A549 (cell line): ENCODE measurements around the gene SPACA6.

Experiments
- EHMT2 ChIP-seq: fragments of 200-600 bp; sonication (generic); IDR thresholded peaks from 2 replicates; pipeline ENCODE4 v1.6.1; 2016; ENCODE audit warnings: antibody characterized with exemption, low read depth, mild to moderate bottlenecking, moderate library complexity
- ESRRA ChIP-seq: fragments of 150-350 bp; IDR thresholded peaks from 2 replicates; pipeline ENCODE4 v1.6.1; 2014; ENCODE audit warnings: mild to moderate bottlenecking, low read length, borderline replicate concordance
- KDM1A ChIP-seq: fragments of 200-600 bp; sonication (generic); IDR thresholded peaks from 2 replicates; pipeline ENCODE4 v1.6.1; 2016; ENCODE audit warnings: low read depth, mild to moderate bottlenecking
- MAZ ChIP-seq: fragments of 150-350 bp; IDR thresholded peaks from 2 replicates; pipeline ENCODE4 v1.6.1; 2014; ENCODE audit warnings: antibody characterized with exemption, low read depth, low read length, borderline replicate concordance
- NR3C1 ChIP-seq: fragments of >200 bp; sonication (Bioruptor Twin); formaldehyde crosslinking; IDR thresholded peaks from 3 replicates; pipeline ENCODE4 v1.6.1; 2017
- RAD21 ChIP-seq, 2 experiments: fragments of >200 bp in 1 of 2; sonication (Bioruptor Twin) in 1 of 2; formaldehyde crosslinking in 1 of 2; IDR thresholded peaks in 1 of 2; conservative IDR thresholded peaks in 1 of 2; 2 replicates in 1 of 2; 3 replicates in 1 of 2; pipeline ENCODE4 v1.6.1; 2012 to 2018; ENCODE audit warnings: inconsistent platforms in 1 of 2
- RARB ChIP-seq: fragments of 250-450 bp; sonication (Bioruptor Pico); IDR thresholded peaks from 2 replicates; pipeline ENCODE4 v1.8.0; 2021; ENCODE audit warnings: mild to moderate bottlenecking, moderate library complexity
- TF ChIP-seq, protein P1 (sequence below): IDR thresholded peaks from 2 replicates; pipeline ENCODE4 v1.6.1; 2012
- TF ChIP-seq, protein P2 (sequence below): fragments of >200 bp; sonication (Bioruptor Twin); formaldehyde crosslinking; IDR thresholded peaks from 3 replicates; pipeline ENCODE4 v1.5.1; 2016
- TF ChIP-seq, protein P3 (sequence below): fragments of 250-450 bp; sonication (Bioruptor Pico); IDR thresholded peaks from 2 replicates; pipeline ENCODE4 v1.5.0; 2021; ENCODE audit warnings: mild to moderate bottlenecking, moderate library complexity, borderline replicate concordance
- TF ChIP-seq, protein P4 (sequence below): fragments of 200-600 bp; sonication (generic); IDR thresholded peaks from 2 replicates; pipeline ENCODE4 v1.6.1; 2016; ENCODE audit warnings: antibody characterized with exemption, mild to moderate bottlenecking, moderate library complexity
- TF ChIP-seq, protein P5 (sequence below): fragments of 250-450 bp; sonication (Bioruptor Pico); IDR thresholded peaks from 2 replicates; pipeline ENCODE4 v1.5.0; 2020; ENCODE audit warnings: low read depth, mild to moderate bottlenecking, moderate library complexity

DNA sequence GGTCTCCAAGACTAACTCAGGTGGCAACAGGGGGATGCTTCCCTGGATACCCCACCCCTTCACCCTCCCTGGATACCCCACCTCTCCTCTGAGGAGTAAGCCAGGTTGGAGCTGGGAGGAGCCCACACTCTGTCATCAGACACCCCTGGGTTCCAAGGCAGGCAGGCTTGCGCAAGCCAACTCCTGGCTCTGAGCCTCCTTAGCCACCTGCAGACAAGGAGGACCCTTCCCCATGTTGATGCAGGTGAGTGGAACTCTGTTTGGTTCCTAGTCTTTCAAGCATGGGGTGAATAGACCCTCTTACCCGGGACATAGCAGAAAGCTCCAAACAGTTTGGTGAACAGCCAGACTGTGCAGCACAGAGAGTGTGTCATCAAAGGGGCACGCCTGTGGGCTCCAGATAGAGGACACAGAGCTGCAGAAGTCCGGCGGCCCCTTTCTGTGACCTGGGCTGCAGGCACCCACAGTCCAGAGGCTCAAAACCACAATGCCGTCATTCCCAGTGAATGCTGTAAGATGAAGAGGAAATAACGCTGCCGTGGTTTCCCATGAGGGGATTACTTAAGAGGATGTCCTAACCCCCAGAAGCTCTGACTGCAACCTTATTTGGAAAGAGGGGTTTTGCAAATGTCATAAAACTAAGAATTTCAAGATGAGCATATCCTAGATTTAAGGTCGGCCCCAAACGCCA is 42.8 kb downstream of the SPACA6 start:
- TF ChIP-seq, protein P1, sequence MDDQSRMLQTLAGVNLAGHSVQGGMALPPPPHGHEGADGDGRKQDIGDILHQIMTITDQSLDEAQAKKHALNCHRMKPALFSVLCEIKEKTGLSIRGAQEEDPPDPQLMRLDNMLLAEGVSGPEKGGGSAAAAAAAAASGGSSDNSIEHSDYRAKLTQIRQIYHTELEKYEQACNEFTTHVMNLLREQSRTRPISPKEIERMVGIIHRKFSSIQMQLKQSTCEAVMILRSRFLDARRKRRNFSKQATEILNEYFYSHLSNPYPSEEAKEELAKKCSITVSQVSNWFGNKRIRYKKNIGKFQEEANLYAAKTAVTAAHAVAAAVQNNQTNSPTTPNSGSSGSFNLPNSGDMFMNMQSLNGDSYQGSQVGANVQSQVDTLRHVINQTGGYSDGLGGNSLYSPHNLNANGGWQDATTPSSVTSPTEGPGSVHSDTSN = no peak
- TF ChIP-seq, protein P2, sequence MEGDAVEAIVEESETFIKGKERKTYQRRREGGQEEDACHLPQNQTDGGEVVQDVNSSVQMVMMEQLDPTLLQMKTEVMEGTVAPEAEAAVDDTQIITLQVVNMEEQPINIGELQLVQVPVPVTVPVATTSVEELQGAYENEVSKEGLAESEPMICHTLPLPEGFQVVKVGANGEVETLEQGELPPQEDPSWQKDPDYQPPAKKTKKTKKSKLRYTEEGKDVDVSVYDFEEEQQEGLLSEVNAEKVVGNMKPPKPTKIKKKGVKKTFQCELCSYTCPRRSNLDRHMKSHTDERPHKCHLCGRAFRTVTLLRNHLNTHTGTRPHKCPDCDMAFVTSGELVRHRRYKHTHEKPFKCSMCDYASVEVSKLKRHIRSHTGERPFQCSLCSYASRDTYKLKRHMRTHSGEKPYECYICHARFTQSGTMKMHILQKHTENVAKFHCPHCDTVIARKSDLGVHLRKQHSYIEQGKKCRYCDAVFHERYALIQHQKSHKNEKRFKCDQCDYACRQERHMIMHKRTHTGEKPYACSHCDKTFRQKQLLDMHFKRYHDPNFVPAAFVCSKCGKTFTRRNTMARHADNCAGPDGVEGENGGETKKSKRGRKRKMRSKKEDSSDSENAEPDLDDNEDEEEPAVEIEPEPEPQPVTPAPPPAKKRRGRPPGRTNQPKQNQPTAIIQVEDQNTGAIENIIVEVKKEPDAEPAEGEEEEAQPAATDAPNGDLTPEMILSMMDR = no peak
- TF ChIP-seq, protein P3, sequence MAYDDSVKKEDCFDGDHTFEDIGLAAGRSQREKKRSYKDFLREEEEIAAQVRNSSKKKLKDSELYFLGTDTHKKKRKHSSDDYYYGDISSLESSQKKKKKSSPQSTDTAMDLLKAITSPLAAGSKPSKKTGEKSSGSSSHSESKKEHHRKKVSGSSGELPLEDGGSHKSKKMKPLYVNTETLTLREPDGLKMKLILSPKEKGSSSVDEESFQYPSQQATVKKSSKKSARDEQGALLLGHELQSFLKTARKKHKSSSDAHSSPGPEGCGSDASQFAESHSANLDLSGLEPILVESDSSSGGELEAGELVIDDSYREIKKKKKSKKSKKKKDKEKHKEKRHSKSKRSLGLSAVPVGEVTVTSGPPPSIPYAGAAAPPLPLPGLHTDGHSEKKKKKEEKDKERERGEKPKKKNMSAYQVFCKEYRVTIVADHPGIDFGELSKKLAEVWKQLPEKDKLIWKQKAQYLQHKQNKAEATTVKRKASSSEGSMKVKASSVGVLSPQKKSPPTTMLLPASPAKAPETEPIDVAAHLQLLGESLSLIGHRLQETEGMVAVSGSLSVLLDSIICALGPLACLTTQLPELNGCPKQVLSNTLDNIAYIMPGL (CRISPR knock-in tag) = no peak
- no peak for TF ChIP-seq RAD21 (conservative IDR thresholded peaks at IDR 0.05 in 1 of 2, IDR thresholded peaks at IDR 0.05 in 1 of 2)
- no peak for TF ChIP-seq KDM1A
- TF ChIP-seq MAZ = no peak
- TF ChIP-seq, protein P4, sequence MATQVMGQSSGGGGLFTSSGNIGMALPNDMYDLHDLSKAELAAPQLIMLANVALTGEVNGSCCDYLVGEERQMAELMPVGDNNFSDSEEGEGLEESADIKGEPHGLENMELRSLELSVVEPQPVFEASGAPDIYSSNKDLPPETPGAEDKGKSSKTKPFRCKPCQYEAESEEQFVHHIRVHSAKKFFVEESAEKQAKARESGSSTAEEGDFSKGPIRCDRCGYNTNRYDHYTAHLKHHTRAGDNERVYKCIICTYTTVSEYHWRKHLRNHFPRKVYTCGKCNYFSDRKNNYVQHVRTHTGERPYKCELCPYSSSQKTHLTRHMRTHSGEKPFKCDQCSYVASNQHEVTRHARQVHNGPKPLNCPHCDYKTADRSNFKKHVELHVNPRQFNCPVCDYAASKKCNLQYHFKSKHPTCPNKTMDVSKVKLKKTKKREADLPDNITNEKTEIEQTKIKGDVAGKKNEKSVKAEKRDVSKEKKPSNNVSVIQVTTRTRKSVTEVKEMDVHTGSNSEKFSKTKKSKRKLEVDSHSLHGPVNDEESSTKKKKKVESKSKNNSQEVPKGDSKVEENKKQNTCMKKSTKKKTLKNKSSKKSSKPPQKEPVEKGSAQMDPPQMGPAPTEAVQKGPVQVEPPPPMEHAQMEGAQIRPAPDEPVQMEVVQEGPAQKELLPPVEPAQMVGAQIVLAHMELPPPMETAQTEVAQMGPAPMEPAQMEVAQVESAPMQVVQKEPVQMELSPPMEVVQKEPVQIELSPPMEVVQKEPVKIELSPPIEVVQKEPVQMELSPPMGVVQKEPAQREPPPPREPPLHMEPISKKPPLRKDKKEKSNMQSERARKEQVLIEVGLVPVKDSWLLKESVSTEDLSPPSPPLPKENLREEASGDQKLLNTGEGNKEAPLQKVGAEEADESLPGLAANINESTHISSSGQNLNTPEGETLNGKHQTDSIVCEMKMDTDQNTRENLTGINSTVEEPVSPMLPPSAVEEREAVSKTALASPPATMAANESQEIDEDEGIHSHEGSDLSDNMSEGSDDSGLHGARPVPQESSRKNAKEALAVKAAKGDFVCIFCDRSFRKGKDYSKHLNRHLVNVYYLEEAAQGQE = no peak
- TF ChIP-seq RARB = no peak
- TF ChIP-seq ESRRA = no peak
- TF ChIP-seq NR3C1 = no peak
- no peak for TF ChIP-seq EHMT2
- TF ChIP-seq, protein P5, sequence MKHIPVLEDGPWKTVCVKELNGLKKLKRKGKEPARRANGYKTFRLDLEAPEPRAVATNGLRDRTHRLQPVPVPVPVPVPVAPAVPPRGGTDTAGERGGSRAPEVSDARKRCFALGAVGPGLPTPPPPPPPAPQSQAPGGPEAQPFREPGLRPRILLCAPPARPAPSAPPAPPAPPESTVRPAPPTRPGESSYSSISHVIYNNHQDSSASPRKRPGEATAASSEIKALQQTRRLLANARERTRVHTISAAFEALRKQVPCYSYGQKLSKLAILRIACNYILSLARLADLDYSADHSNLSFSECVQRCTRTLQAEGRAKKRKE (CRISPR knock-in tag) = no peak
